HUES64 (cell line): Measurements from ENCODE around the gene CFAP54.
"Not testable (repeated sequence)": the region's sequence is repeated elsewhere in the genome, so short reads cannot be mapped to it uniquely, and the experiment has no call there.

ENCODE experiments used
- H3K27ac ChIP-seq: 2 replicates; pipeline ENCODE4 v1.7.0; 2013; ENCODE audit warnings: low read depth, low read length, inconsistent platforms
- H3K27me3 ChIP-seq: 2 replicates; pipeline ENCODE4 v1.6.1; 2013; ENCODE audit warnings: mild to moderate bottlenecking, low read length; ENCODE audit not compliant: insufficient read depth
- H3K36me3 ChIP-seq: 2 replicates; pipeline ENCODE4 v1.6.1; 2013; ENCODE audit warnings: mild to moderate bottlenecking, low read length; ENCODE audit not compliant: insufficient read depth
- H3K4me1 ChIP-seq: 2 replicates; pipeline ENCODE4 v1.6.1; 2013; ENCODE audit warnings: mild to moderate bottlenecking, low read length, moderate library complexity; ENCODE audit not compliant: insufficient read depth
- H3K4me3 ChIP-seq: 2 replicates; pipeline ENCODE4 v1.5.1; 2013; ENCODE audit warnings: mild to moderate bottlenecking, low read length, moderate library complexity
- H3K9ac ChIP-seq: 2 replicates; pipeline ENCODE4 v1.6.1; 2013; ENCODE audit warnings: mild to moderate bottlenecking, low read depth, low read length
- H3K9me3 ChIP-seq: 2 replicates; pipeline ENCODE4 v1.6.1; 2013; ENCODE audit warnings: low read depth, low read length; ENCODE audit not compliant: insufficient read depth
- WGBS: fragments of 150-250, 120-280 bp; methylation state at CpG from one replicate; pipeline ENCODE4 v1.1.7; 2013; ENCODE audit warnings: missing lambda C conversion rate; 5-methylcytosine and 5-hydroxymethylcytosine counted together

The CFAP54 gene

GRCh38 chr12:96585977-96586376, 96.6 kb downstream of the CFAP54 start:
- Histone ChIP-seq H3K27me3 (no peaks in the 10 kb centered on the region), H3K4me1 (no peaks in the 10 kb centered on the region), H3K4me3 (no peak overlapping the region), H3K36me3 (no peaks in the 10 kb centered on the region), H3K9ac (no peak overlapping the region), H3K9me3 (no peaks in the 10 kb centered on the region), H3K27ac (no peak overlapping the region)
- 86% methylated on average over 1 of the region's 1 CpG for WGBS

GRCh38 chr12:96587691-96588090, 98.3 kb downstream of the CFAP54 start:
- Histone ChIP-seq H3K27me3 (no peaks in the 10 kb centered on the region), H3K4me1 (no peaks in the 10 kb centered on the region), H3K9me3 (no peaks in the 10 kb centered on the region), H3K4me3 (no peak overlapping the region), H3K9ac (no peak overlapping the region), H3K27ac (no peak overlapping the region), H3K36me3 (no peaks in the 10 kb centered on the region)
- WGBS, result 90% methylated on average over 2 of the region's 2 CpGs

- H3K27ac ChIP-seq, result no peak overlapping the region
- 80% methylated on average over 4 of the region's 4 CpGs for WGBS
- no peak overlapping the region for H3K4me3 ChIP-seq
- H3K36me3 ChIP-seq, result no peaks in the 10 kb centered on the region
- H3K4me1 ChIP-seq, result no peaks in the 10 kb centered on the region
- no peak overlapping the region for H3K9ac ChIP-seq
- no peaks in the 10 kb centered on the region for H3K27me3 ChIP-seq
- no peaks in the 10 kb centered on the region for H3K9me3 ChIP-seq
Measured at GRCh38 chr12:96590970-96591369, 101.6 kb downstream of the CFAP54 start.

- WGBS, result 97% methylated on average over 3 of the region's 3 CpGs
- not testable (repeated sequence) for H3K27ac ChIP-seq, H3K4me3 ChIP-seq, H3K9ac ChIP-seq, H3K27me3 ChIP-seq, H3K4me1 ChIP-seq, H3K9me3 ChIP-seq, H3K36me3 ChIP-seq
Measured at GRCh38 chr12:96604374-96604773, 115.0 kb downstream of the CFAP54 start.

GRCh38 chr12:96605684-96606083, 116.3 kb downstream of the CFAP54 start:
- no peaks in the 10 kb centered on the region for H3K36me3 ChIP-seq

GRCh38 chr12:96606134-96606533, 116.8 kb downstream of the CFAP54 start:
- H3K4me1 ChIP-seq, result no peaks in the 10 kb centered on the region
- no peaks in the 10 kb centered on the region for H3K36me3 ChIP-seq
- no peak overlapping the region for H3K9ac ChIP-seq
- no peaks in the 10 kb centered on the region for H3K27me3 ChIP-seq
- WGBS, result 88% methylated on average over 3 of the region's 3 CpGs
- no peak overlapping the region for H3K27ac ChIP-seq
- peaks cover 18% of the 10 kb centered on the region for H3K9me3 ChIP-seq
- no peak overlapping the region for H3K4me3 ChIP-seq

More at GRCh38 chr12:96605684-96606083, 116.3 kb downstream of the CFAP54 start:
- Histone ChIP-seq H3K9ac (no peak overlapping the region), H3K4me3 (no peak overlapping the region), H3K27ac (no peak overlapping the region), H3K9me3 (peaks cover 18% of the 10 kb centered on the region), H3K27me3 (no peaks in the 10 kb centered on the region), H3K4me1 (no peaks in the 10 kb centered on the region)
- WGBS, result 94% methylated on average over 1 of the region's 2 CpGs

GRCh38 chr12:96606644-96607043, 117.3 kb downstream of the CFAP54 start:
- Histone ChIP-seq H3K4me3 (no peak overlapping the region), H3K36me3 (no peaks in the 10 kb centered on the region), H3K9ac (no peak overlapping the region), H3K27me3 (no peaks in the 10 kb centered on the region), H3K9me3 (peaks cover 18% of the 10 kb centered on the region), H3K27ac (no peak overlapping the region), H3K4me1 (no peaks in the 10 kb centered on the region)
- 90% methylated on average over 4 of the region's 4 CpGs for WGBS

GRCh38 chr12:96617178-96617577, 127.8 kb downstream of the CFAP54 start:
- Histone ChIP-seq H3K4me3 (no peak overlapping the region), H3K4me1 (no peaks in the 10 kb centered on the region), H3K27ac (no peak overlapping the region), H3K9me3 (0 out of 2 replicates have a peak, but pooled peaks cover 3% of the 10 kb centered on the region), H3K9ac (no peak overlapping the region), H3K36me3 (no peaks in the 10 kb centered on the region), H3K27me3 (no peaks in the 10 kb centered on the region)
- WGBS, result 91% methylated on average over 2 of the region's 2 CpGs

GRCh38 chr12:96623155-96623554, 133.8 kb downstream of the CFAP54 start:
- Histone ChIP-seq H3K27ac (no peak overlapping the region), H3K9ac (no peak overlapping the region), H3K4me1 (peaks cover 14% of the 10 kb centered on the region), H3K27me3 (no peaks in the 10 kb centered on the region; the same call in 1 of the 2 replicates), H3K4me3 (no peak overlapping the region), H3K9me3 (no peaks in the 10 kb centered on the region), H3K36me3 (no peaks in the 10 kb centered on the region)

GRCh38 chr12:96623656-96624217, 134.4 kb downstream of the CFAP54 start:
- H3K4me3 ChIP-seq, result no peak overlapping the region
- WGBS, result 78% methylated on average over 3 of the region's 4 CpGs
- H3K9me3 ChIP-seq, result no peaks in the 10 kb centered on the region
- H3K9ac ChIP-seq, result no peak overlapping the region
- H3K36me3 ChIP-seq, result no peaks in the 10 kb centered on the region
- H3K27ac ChIP-seq, result no peak overlapping the region
- H3K4me1 ChIP-seq, result peaks cover 14% of the 10 kb centered on the region
- no peaks in the 10 kb centered on the region; the same call in 1 of the 2 replicates for H3K27me3 ChIP-seq

- Histone ChIP-seq H3K4me3 (no peak overlapping the region), H3K9me3 (no peaks in the 10 kb centered on the region), H3K27ac (no peak overlapping the region), H3K36me3 (no peaks in the 10 kb centered on the region), H3K4me1 (no peaks in the 10 kb centered on the region), H3K27me3 (no peaks in the 10 kb centered on the region), H3K9ac (no peak overlapping the region)
- 95% methylated on average over 2 of the region's 3 CpGs for WGBS
Measured at GRCh38 chr12:96635844-96636243, 146.5 kb downstream of the CFAP54 start.

GRCh38 chr12:96636895-96637294, 147.5 kb downstream of the CFAP54 start:
- H3K4me3 ChIP-seq, result no peak overlapping the region
- no peak overlapping the region for H3K27ac ChIP-seq
- no peaks in the 10 kb centered on the region for H3K36me3 ChIP-seq
- WGBS, result 95% methylated on average over 5 of the region's 5 CpGs
- H3K9ac ChIP-seq, result no peak overlapping the region
- H3K27me3 ChIP-seq, result no peaks in the 10 kb centered on the region
- H3K9me3 ChIP-seq, result no peaks in the 10 kb centered on the region
- no peaks in the 10 kb centered on the region for H3K4me1 ChIP-seq
